Occipital lobe (tissue), 1 donor: ENCODE data around the gene OR5AC2. TPM values are rescaled to one million over a fixed set of nuclear protein-coding genes. Genes with fewer than 3 reads are reported as not detected.

Experiments used
- total RNA-seq: library from RNA; depleted of rRNA; stranded (reverse); fragments of >200 nt; gene quantifications from one replicate; pipeline ENCODE4 v1.2.3, GENCODE V29; 2014

Gene OR5AC2
- total RNA-seq, 1 donor from 2014 or later: not detected

Other genes starting within 250 kb of the OR5AC2 start
- gene RIOX2, start 114.7 kb upstream of the OR5AC2 start, total RNA-seq: 17.5 TPM
- gene GABRR3, start 51.9 kb upstream of the OR5AC2 start, total RNA-seq: not detected
- not detected for gene OR5H1, start 43.5 kb downstream of the OR5AC2 start, total RNA-seq
- gene OR5H14, start 60.3 kb downstream of the OR5AC2 start, total RNA-seq: not detected
- not detected for gene OR5H15, start 79.5 kb downstream of the OR5AC2 start, total RNA-seq
- gene OR5H6, start 177.1 kb downstream of the OR5AC2 start, total RNA-seq: not detected
- not detected for gene OR5H2, start 195.3 kb downstream of the OR5AC2 start, total RNA-seq